K562 (cell line): Measurements from ENCODE around the gene NPNT. TPM values are rescaled to one million over a fixed set of nuclear protein-coding genes. Genes with fewer than 3 reads are reported as not detected.

Experiments
- ATF1 ChIP-seq, 2 experiments: fragments of 450-650 bp in 1 of 2; IDR thresholded peaks; 2 replicates each; pipeline ENCODE4 v1.6.1; 2016; ENCODE audit warnings: missing compliant biosample characterization in 1 of 2, missing genetic modification characterization in 1 of 2
- BRD9 ChIP-seq: fragments of 450-650 bp; IDR thresholded peaks from 2 replicates; pipeline ENCODE4 v1.6.1; 2018; ENCODE audit warnings: low read depth; ENCODE audit not compliant: partially characterized antibody
- ESRRB ChIP-seq: fragments of 250-450 bp; sonication (Bioruptor Pico); IDR thresholded peaks from 2 replicates; pipeline ENCODE4 v1.5.0; 2020; ENCODE audit warnings: mild to moderate bottlenecking, moderate library complexity, borderline replicate concordance
- FOXJ3 ChIP-seq: sonication (generic); formaldehyde crosslinking; IDR thresholded peaks from 2 replicates; pipeline ENCODE4 v1.4.0; 2020; ENCODE audit warnings: mild to moderate bottlenecking, missing genetic modification reagents
- GABPB2 ChIP-seq: fragments of 250-450 bp; sonication (Bioruptor Pico); conservative IDR thresholded peaks from 2 replicates; pipeline ENCODE4 v1.5.1; 2021; ENCODE audit warnings: mild to moderate bottlenecking
- GATAD2B ChIP-seq: fragments of 450-650 bp; IDR thresholded peaks from 2 replicates; pipeline ENCODE4 v1.6.1; 2017; ENCODE audit warnings: mild to moderate bottlenecking, borderline replicate concordance
- GTF2F1 ChIP-seq: IDR thresholded peaks from 2 replicates; pipeline ENCODE4 v1.6.1; 2011; ENCODE audit warnings: low read depth, low read length, improper control_type of control experiment
- HDAC1 ChIP-seq, 2 experiments: fragments of 450-650 bp; IDR thresholded peaks; 2 replicates each; pipeline ENCODE4 v1.6.1; 2016 to 2017; ENCODE audit warnings: inconsistent platforms in 1 of 2, mild to moderate bottlenecking in 1 of 2, moderate library complexity in 1 of 2
- HDGF ChIP-seq: fragments of 450-650 bp; IDR thresholded peaks from 2 replicates; pipeline ENCODE4 v1.6.1; 2016
- MAFF ChIP-seq: IDR thresholded peaks from 2 replicates; pipeline ENCODE4 v1.6.1; 2012; ENCODE audit warnings: low read length, improper control_type of control experiment
- MTA2 ChIP-seq: fragments of 450-650 bp; IDR thresholded peaks from 2 replicates; pipeline ENCODE4 v1.6.1; 2016; ENCODE audit warnings: low read depth
- PHF8 ChIP-seq: fragments of 200-600 bp; sonication (generic); IDR thresholded peaks from 2 replicates; pipeline ENCODE4 v1.6.1; 2012; ENCODE audit warnings: mixed run types, mild to moderate bottlenecking, inconsistent platforms, low read length, moderate library complexity, borderline replicate concordance
- PML ChIP-seq: IDR thresholded peaks from 2 replicates; pipeline ENCODE4 v1.6.1; 2012; ENCODE audit warnings: low read length, inconsistent platforms
- POLR2H ChIP-seq: IDR thresholded peaks from 2 replicates; pipeline ENCODE4 v1.6.1; 2016; ENCODE audit warnings: missing genetic modification characterization, low read depth, mild to moderate bottlenecking, control low read depth, missing compliant biosample characterization, moderate library complexity
- POLR3A ChIP-seq: IDR thresholded peaks from 2 replicates; pipeline ENCODE4 v1.6.1; 2011; ENCODE audit warnings: borderline replicate concordance, mild to moderate bottlenecking, moderate library complexity; ENCODE audit not compliant: insufficient read length, insufficient read depth; ENCODE audit errors: extremely low read depth
- RB1 ChIP-seq: fragments of 450-650 bp; IDR thresholded peaks from 2 replicates; pipeline ENCODE4 v1.6.1; 2017; ENCODE audit warnings: low read depth, mild to moderate bottlenecking
- RHOXF2B ChIP-seq: fragments of 250-450 bp; sonication (Bioruptor Pico); conservative IDR thresholded peaks from 2 replicates; pipeline ENCODE4 v1.5.1; 2021
- SRSF3 ChIP-seq: fragments of 200-400 bp; formaldehyde crosslinking; IDR thresholded peaks from 2 replicates; pipeline ENCODE4 v1.6.1; 2016; ENCODE audit warnings: mild to moderate bottlenecking, low read length, moderate library complexity; ENCODE audit not compliant: insufficient read depth
- U2AF1 ChIP-seq: fragments of 200-400 bp; formaldehyde crosslinking; optimal IDR thresholded peaks from 2 replicates; pipeline ENCODE3; 2017; ENCODE audit warnings: mild to moderate bottlenecking, low read depth, low read length, moderate library complexity
- USF1 ChIP-seq: sonication (generic); formaldehyde crosslinking; IDR thresholded peaks from 2 replicates; pipeline ENCODE4 v1.9.0; 2022; ENCODE audit warnings: mild to moderate bottlenecking, missing genetic modification reagents
- ZNF175 ChIP-seq: fragments of 200-800 bp; sonication (Bioruptor generic); IDR thresholded peaks from 2 replicates; pipeline ENCODE4 v1.6.1; 2016; ENCODE audit warnings: low read depth, mild to moderate bottlenecking, missing genetic modification characterization, missing compliant biosample characterization
- ZNF583 ChIP-seq: fragments of 250-450 bp; sonication (Bioruptor Pico); IDR thresholded peaks from 2 replicates; pipeline ENCODE4 v1.4.0; 2020
- ZNF717 ChIP-seq: fragments of 250-450 bp; sonication (Bioruptor Pico); IDR thresholded peaks from 2 replicates; pipeline ENCODE4 v1.5.0; 2021
- polyA plus RNA-seq, 8 experiments: library from polyadenylated mRNA; depleted of rRNA in 4 of 8; stranded (reverse) in 5 of 8; unstranded in 3 of 8; fragments of >200 nt; fragmentation: Nextera tagmentation in 2 of 8; fragmentation: Illumina TruSeq in 1 of 8; extraction: Ambion mirVana in 2 of 8; extraction: Trizol in 1 of 8; gene quantifications; 2 replicates each; pipeline versions ENCODE4 v1.2.1 to v1.2.3, GENCODE V29; 2011 to 2014; ENCODE audit warnings: inconsistent platforms in 1 of 8, missing spikeins in 1 of 8
- total RNA-seq, 7 experiments: library from RNA; depleted of rRNA in 6 of 7; stranded (reverse); fragments of >200 nt in 6 of 7; fragmentation: Illumina TruSeq in 2 of 7; extraction: Trizol in 2 of 7; gene quantifications; 2 replicates each; pipeline versions ENCODE4 v1.2.1 to v1.2.3, GENCODE V29; 2011 to 2021; ENCODE audit warnings: low replicate concordance in 1 of 7
- TF ChIP-seq, protein P1 (sequence below): fragments of 450-650 bp; IDR thresholded peaks from 2 replicates; pipeline ENCODE4 v1.7.0; 2016; ENCODE audit warnings: borderline replicate concordance
- TF ChIP-seq, protein P2 (sequence below): fragments of 200-400 bp; formaldehyde crosslinking; IDR thresholded peaks from 2 replicates; pipeline ENCODE4 v1.6.1; 2017; ENCODE audit warnings: mild to moderate bottlenecking, low read depth, low read length, moderate library complexity

The NPNT gene
- total and polyA plus RNA-seq, 9 of the 15 experiments (the other 6 are each of a cell fraction or from before 2014, with no cell fraction given): 0.22 TPM; not detected in 8

DNA sequence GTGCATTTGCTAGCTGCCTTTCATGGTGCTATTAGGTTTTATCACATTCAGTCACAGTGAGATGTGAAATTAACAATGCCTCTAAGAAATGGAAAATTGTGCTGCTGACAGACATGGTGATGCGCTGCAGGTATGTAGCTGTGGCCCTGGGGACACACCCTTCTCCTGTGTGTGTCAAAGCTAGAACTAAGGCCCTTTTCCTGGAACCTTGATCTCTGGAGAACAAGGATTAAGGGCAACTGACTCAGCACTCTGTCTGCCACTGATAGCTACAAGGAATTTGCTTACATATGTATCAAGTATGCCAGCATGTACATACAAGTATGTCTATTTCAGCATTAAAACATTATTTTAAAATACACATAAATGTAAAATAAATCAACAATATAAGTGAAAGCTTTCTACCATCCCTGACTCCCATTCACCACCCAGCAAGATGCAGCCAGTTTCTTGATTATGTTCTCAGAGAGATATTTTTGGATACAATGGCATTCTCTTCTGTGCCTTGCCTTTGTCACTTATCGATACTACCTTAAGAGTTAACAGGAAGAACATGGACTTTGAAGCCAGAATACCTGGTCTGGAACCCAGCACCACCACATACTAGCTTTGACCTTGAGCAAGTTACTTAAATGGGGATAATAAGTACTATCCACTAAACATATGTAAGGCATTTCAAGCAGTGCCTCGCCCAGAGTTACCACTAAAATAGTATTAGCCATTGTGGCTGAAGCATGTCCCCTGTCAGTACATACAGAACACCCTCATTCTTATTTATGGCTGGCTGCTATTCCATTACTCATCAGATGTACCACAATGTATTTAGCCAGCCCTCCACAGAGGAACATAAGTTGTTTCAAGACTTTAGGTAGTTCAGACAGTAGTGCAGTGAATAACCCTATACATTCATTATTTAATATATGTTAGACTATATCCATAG is 68.5 kb downstream of the NPNT start (continued):
- TF ChIP-seq ZNF583 (CRISPR knock-in tag) (no peak), PHF8 (no peak), MAFF (peak; percentile 86), FOXJ3 (CRISPR knock-in tag) (no peak), HDAC1 (IDR thresholded peaks at IDR 0.05) (peak in 1 of 2 experiments; percentile 62; a peak in 2 of 4 replicates), RB1 (no peak), USF1 (CRISPR knock-in tag) (no peak), ZNF717 (CRISPR knock-in tag) (no peak), ZNF175 (CRISPR knock-in tag) (no peak), GTF2F1 (no peak), U2AF1 (no peak), ESRRB (CRISPR knock-in tag) (no peak), POLR3A (no peak), SRSF3 (no peak), GABPB2 (CRISPR knock-in tag) (no peak), ATF1 (CRISPR knock-in tag; IDR thresholded peaks at IDR 0.05) (no peak), ATF1 (tag; IDR thresholded peaks at IDR 0.05) (no peak), GATAD2B (0 out of 2 replicates have a peak, but pooled peaks have one; percentile 30), RHOXF2B (CRISPR knock-in tag) (no peak), POLR2H (tag) (no peak), MTA2 (peak; percentile 70), PML (no peak), HDGF (no peak), BRD9 (no peak)
- TF ChIP-seq, protein P1, sequence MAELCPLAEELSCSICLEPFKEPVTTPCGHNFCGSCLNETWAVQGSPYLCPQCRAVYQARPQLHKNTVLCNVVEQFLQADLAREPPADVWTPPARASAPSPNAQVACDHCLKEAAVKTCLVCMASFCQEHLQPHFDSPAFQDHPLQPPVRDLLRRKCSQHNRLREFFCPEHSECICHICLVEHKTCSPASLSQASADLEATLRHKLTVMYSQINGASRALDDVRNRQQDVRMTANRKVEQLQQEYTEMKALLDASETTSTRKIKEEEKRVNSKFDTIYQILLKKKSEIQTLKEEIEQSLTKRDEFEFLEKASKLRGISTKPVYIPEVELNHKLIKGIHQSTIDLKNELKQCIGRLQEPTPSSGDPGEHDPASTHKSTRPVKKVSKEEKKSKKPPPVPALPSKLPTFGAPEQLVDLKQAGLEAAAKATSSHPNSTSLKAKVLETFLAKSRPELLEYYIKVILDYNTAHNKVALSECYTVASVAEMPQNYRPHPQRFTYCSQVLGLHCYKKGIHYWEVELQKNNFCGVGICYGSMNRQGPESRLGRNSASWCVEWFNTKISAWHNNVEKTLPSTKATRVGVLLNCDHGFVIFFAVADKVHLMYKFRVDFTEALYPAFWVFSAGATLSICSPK: no peak
- TF ChIP-seq, protein P2, sequence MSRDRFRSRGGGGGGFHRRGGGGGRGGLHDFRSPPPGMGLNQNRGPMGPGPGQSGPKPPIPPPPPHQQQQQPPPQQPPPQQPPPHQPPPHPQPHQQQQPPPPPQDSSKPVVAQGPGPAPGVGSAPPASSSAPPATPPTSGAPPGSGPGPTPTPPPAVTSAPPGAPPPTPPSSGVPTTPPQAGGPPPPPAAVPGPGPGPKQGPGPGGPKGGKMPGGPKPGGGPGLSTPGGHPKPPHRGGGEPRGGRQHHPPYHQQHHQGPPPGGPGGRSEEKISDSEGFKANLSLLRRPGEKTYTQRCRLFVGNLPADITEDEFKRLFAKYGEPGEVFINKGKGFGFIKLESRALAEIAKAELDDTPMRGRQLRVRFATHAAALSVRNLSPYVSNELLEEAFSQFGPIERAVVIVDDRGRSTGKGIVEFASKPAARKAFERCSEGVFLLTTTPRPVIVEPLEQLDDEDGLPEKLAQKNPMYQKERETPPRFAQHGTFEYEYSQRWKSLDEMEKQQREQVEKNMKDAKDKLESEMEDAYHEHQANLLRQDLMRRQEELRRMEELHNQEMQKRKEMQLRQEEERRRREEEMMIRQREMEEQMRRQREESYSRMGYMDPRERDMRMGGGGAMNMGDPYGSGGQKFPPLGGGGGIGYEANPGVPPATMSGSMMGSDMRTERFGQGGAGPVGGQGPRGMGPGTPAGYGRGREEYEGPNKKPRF: no peak
